ELF-1 (cell line): ENCODE measurements around the gene CTSD.
"Not testable (repeated sequence)": the region's sequence is repeated elsewhere in the genome, so short reads cannot be mapped to it uniquely, and the experiment has no call there.

Experiments used
- DNase-seq: peaks from one replicate; pipeline ENCODE4 v3.0.0-alpha.2; 2016; ENCODE audit warnings: low read depth, low spot score

CTSD gene

DNA sequence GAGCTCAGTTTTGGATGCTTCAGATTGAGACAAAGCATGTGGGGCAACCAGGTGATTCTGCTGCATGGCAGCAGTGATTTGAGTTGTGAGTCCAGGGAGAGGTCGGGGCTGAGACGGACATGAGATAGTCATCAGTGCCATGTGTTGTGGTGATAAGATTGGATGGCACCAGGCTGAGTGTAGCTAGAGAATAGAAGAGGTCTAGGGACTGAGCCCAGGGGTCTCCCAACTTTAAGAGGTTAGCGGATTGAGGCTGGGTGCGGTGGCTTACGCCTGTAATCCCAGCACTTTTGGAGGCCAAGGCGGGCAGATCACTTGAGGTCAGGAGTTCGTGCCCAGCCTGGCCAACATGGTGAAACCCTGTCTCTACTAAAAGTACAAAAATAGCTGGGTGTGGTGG, 6.3 kb upstream of the CTSD start:
- no peak for DNase-seq

DNA sequence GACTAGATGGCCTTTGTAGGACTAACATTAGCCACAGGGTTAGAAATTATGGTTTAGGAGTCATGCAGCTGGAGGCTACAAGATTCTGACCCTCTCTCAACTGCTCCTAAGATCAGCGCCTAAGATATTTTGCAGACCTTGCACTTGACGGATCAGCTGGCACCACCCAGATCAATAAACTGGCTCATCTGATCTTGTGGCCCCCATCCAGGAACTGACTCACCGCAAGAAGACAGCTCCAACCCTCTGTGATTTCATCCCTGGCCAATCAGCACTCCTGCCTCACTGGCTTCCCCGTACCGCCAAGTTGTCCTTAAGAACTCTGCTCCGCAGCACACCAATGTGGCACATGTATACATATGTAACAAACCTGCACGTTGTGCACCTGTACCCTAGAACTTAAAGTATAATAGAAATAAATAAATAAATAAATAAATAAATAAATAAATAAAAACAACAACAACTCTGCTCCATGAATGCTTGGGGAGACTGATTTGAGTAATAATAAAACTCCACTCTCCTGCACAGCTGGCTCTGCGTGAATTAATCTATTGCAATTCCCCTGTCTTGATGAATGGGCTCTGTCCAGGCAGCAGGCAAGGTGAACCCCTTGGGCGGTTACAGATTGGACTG, 5.7 kb upstream of the CTSD start:
- DNase-seq, result not testable (repeated sequence)

DNA sequence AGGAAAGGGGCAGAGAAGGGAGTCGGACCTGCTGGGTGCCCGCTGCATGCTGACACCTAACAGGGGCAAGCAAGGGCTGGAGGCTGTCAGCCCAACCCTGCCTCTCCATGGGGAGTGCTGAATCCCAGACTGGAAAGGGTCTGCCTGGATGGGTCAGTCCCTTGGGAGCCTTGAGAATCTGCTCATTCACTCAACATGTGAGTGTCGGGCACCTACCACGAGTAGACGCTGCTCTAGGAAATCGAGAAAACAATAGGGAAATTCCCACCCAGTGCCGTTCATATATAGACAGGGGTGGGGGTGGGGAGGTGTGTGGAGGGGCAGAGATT, 4.4 kb upstream of the CTSD start:
- no peak for DNase-seq

DNA sequence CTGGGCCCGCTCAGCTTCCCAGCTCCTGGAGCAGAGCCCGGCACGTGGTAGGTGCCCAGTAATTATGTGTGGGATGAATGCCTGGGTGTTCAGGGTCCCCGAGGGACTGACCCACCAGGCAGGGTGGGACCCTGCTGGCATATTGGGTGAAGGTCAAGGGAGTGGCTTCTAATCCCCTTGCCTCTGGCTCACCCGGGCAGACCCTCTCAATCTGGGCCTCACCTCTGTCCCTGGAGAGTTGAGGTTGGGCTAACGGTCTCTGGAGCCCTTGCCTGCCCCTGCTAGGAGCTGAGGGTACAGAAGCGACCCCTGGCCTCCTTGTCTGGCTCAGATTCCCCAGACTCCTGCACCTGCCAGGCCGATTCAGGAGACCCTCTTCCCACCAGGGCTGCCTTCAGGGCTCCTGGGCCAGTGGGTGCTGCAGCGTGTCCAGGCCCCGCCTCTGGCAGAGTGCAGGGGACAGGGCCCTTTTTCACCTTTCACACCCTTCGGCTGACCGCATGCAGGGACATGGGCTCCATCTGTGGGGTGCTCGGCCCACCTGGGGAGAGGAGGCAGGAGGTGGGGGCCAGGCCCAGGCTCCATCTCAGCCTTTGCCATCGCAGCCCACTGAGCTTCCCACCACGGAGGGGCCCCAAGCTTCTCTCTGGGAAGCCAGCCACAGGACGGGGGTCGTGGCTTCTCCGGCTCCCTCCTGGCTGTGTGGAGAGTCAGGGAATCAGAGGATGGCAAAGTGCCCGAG, 3.8 kb upstream of the CTSD start:
- DNase-seq, result no peak

DNA sequence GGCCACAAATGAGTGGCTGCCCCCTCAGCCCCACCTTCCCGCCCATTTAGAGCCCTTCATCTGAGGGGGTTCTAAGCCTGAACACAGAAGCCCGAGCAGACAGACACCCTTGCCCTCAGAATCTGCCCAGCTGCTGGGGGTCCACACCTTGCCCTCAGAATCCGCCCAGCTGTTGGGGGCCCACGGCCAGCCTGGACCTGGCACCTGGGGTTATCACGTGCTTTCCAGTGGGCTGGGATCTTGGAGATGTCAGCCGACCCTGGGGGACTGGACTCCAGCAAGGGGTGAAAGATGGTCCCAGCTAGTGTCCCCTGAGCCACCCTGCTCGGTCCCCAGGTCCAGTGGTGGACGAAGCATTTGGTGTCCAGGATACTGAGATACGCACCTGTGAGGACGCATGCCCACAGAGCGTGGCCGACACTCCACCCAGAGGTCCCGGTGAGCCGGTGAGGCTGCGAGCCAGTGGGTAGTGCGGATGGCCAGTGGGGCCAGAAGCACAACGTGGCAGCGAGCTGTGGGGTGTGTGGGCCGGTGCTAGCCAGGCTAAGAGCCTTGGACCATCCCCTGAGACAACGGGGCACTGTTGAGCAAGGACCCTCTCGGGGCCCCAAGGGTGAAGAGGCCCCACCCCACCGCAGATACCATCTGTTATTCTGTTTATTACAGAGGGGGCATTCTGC, 3.1 kb upstream of the CTSD start:
- no peak for DNase-seq

DNA sequence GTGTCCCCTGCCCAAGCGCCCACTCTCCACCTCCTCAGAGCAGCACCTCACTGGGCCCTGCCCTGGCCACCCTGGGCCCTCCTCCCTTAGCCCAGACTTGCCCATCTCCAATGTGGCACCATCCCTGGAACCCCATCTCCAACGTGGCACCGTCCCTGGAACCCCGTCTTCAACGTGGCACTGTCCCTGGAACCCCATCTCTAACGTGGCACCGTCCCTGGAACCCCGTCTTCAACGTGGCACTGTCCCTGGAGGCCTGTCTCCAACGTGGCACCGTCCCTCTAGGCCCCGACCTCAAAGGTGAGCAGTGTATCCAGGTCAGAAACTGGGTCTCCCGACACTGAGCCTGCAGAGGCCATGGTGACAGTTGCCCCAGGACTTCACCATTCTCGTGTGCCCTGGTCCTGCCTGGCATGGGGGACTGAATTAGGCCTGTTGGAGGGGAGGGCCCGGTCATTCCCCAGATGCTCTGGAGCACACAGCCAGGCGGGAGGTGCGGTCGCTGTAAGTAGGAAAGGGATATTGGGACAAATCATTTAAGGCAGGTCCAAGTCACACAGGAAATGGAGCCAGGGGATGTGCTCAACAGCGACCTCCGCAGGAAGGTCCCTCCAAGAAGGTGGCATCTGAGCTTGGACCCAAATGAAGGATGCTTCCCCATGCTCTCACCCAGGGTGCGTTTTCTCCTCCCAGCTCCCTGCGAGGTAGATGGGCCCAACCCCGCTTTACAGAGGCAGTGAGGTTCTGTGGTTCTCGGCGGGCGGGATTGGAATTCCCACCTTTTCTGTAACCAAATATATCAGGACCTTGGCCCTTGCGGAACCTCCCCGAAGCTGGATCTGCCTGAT, 2.4 kb upstream of the CTSD start:
- DNase-seq, result peak; percentile 38

DNA sequence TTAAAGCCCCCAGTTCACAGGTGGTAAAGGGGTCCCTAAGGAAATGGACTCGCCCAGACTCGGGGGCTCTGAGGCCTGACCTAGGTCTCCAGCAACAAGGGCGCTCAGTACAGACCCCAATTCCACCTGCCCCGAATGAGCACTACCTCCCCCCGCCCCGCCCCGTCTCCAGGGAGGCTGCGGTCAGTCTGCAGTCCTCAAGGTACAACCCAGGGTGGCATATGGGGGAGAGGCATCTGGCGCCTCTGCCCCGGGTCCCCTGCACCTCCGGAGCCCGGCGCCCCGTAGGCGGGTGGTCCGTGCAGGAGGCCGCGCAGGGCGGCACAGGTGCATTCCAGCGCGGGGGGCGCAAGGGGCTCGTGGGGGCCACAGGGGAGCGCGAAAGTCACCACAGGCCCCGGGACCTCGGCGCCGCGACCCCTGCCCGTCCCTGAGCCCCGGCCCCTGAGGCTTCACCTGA, 361 bp downstream of the CTSD start:
- no peak for DNase-seq

DNA sequence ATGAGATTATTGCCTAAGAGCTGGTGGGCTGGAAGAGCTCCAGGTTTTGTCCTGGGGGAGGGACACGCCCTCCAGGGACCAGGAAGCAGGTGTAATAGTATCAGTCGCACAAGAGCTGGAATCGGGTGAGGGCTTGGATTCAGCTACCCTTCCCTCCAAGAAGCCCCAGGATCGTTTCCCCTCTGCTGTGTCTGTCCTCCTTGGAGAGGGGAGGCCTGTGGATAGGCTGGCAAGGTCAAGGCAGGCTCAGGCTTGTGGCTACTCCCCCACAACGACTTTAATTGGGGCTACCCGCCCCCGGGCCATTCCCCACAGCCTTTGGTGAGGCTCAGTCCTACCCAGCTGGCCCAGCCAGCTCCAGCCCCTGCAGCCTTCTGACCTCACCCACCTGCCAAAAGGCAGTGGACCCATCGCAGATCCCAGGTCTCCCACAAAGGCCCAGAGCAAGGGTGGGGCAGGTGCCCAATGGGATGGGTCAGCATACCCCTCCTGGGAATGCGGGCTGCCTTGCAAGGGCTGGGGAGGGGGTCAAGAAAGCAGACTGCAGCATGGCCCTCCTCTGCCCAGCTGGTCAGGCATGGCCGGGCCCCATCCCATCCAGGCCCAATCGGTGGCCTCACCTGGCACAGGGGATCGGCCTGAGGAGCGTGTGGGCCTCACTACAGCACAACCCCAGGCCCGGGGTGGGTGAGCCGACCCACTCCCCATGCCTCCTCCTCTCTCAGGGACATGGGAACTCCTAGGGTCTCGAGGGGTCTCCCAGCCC, 1.0 kb downstream of the CTSD start:
- DNase-seq, result no peak

DNA sequence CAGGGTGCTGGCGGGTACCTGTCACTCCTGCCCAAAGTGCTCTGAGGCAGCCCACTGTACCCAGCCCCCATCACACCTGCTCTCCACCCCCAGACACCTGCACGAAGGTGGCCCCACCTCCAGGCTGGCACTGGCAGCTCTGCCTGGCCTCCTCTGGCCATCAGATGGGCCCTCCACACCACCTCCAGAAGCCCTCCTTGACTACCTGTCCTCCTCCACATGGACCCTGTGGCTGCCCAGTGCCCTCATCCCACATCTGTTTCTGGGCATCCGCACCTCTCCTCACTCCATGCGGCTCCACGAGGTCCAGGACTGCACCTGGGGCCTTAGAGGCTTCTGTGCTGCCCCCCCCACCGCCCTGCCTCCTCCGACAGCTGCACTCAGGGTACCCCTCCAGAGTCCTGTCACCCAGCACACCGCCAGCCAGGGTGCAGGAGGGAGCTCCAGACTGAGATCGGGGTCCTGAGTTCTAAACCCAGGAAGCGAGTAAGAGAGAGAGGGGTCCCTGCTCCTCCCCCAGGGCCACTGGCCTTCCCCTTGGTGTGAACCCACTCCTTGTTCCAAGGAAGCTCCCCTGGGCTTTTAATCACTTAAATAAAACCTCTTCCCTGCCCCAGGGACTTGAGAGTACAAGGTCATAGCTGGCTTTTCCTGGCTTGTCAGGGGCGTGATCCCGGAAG, 1.7 kb downstream of the CTSD start:
- no peak for DNase-seq

DNA sequence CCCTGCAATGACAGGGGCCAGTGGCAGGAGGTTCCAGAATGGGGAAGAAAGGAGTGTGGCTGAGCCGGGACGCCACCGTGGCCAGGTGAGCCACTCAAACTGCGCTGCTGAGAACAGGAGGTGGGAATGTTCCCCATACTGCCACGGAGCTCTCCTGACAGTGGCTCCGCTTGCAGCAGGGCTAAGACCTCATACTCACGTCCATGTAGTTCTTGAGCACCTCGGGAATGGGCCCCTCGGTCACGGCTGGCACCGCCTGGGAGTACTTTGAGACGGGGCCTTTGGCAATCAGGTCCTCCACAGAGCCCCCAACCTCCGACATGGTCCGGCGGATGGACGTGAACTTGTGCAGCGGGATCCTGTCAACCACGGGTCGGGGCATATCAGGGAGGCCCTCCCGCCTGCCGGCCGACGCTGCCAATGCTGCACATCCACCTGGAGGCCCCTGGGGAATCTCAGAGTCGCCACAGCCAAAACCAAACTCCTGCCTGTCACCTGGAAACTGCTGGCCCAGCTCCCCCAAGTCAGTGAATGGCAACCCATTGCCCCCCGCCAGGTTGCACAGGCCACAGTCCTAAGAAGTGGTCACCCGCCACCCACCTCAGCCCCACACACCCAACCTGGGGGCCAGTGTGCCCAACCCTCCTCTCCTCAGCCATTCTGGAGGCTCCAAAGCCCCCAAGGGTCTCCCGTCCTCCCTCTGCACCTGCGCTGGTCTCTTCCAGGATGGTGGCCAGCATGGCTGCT, 2.4 kb downstream of the CTSD start:
- no peak for DNase-seq

DNA sequence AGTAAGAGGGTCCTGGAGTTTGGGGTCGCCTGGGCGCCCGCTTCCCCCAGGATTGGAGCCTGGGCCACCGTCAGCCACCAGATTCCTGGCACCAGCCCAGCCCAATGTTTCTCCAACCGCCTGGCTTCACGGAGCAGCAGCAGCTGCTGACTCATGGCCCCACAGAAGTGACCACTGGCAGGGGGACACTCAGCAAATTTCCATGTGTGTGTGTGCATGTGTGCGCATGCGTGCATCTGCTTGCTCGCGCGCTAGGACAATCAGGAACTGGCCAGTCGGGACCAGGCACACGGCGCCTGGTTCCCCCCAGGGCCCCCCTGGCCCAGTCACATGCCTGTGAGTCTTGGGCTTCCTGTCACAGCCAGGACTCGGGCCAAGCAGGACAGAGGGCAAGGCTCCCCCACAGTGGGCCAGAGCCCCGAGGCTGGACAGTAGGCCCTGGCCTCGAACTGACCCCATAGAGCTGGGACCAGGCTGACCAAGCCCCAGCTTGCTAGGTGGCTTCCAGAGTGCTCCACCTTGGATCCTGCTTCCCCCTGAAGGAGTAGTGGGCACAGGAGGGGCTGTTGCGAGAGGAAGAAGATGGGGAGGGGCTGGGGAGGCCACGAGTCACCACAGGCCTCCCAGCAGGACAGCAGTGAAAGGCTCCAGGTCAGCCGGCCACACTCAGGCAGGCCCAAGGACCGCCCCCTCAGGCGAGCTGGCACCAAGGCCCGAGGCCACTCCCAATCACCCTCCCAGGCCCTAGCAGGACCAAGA, 3.2 kb downstream of the CTSD start:
- DNase-seq, result no peak

DNA sequence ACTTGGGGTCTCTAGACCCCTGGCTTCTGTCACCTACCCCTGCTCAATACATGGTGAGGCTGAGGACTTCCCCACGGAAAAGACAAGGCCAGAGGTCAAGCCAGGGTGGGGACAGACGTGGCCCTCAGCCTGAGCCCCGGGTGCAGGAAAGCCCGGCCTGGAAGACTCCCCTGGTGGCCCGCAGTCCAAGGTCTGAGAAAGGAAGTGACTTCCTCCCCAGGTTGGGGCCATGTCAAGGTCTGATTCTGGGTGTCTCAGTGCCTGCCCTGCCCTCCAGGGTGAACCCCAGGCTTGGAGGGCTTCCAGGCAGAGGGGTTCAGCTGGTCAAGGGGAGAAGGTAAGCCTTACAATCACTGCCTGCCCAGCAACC, 3.9 kb downstream of the CTSD start:
- DNase-seq, result no peak

DNA sequence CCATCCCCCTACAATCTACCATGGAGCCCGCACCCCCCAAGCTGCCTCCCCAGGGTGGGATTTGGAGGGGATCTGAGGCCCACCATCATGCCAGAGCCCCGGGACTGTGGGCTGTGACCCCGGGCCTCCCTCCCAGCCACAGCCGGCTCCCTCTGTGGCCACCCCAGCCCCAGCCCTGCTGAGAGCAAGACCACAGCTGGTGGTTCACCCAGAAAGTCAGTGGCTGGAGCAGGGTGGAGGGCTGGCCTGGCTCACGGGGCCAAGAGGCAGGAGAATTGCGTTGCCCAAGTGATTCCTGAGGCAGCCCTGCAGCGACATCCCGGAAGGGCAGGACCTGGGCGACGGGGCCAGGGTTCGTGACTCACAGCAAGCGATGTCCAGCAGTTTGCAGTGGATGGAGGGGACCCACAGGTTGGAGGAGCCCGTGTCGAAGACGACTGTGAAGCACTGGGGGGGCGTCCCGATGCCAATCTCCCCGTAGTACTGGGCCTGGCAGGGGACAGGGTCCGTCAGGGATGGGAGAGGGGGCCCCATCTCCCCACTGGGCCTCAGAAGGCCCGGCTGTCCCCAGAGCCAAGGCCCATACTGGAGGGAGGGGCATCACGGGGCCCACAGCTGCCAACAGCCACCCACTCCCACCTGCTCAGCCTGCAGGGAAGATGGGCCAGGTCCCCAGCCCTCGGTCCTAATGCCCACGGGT, 4.4 kb downstream of the CTSD start:
- DNase-seq, result no peak

DNA sequence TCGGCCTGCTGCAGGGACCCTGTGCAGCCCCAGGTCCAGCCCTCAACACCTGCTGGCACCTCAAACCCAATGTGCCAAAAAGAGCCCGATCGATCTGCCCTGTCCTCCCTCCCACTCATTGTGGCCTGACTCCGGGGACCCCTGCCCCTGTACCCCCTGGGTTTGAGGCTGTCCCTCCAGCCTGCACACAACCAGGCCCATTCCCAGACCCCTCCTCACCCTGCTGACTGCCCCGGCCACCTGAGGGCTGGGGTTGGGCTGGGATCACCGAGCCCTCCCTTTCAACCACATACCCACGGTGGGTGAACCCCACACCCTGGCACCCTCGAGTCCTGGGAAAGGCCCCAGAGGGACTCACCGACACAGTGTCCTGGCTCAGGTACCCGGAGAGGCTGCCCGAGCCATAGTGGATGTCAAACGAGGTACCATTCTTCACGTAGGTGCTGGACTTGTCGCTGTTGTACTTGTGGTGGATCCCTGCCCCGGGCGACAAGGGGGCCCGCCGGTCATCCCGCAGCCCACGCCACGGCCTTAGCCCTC, 5.0 kb downstream of the CTSD start:
- no peak for DNase-seq

DNA sequence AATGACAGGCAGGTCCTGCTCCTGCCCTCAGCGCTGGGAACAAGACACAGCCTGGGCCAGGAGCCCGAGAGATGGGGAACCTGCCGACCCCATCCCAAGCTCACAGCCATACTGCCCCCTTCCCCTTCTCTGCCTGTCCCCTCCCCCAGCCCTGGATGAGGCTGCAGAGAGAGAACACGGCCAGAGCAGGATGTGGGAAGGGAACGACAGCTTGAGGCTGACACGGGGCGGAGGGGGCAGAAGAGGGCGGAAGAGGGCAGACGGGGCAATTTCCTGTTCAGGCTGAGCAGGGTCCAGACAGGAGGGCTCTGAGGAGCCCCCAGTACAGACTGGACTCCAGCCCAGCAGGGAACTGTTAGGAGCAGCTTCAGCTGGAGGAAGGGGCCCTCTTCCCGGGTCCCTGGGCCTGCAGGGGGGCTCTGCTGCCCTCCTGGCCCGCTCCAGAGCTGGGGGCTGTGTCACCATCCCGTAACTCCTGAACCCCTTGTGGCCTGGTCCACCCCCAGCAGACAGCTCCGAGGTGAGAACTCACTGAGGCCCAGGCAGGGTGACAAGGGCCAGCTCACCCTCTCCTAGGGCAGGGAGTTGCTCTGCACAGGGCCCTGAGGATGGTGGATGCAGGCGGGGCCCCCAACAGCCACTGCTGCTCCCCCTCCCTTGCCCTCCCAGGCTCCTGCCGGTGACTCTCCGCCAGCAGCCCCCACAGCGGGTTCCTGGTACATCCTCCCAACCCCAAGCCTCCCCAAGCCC, 5.7 kb downstream of the CTSD start:
- no peak for DNase-seq

DNA sequence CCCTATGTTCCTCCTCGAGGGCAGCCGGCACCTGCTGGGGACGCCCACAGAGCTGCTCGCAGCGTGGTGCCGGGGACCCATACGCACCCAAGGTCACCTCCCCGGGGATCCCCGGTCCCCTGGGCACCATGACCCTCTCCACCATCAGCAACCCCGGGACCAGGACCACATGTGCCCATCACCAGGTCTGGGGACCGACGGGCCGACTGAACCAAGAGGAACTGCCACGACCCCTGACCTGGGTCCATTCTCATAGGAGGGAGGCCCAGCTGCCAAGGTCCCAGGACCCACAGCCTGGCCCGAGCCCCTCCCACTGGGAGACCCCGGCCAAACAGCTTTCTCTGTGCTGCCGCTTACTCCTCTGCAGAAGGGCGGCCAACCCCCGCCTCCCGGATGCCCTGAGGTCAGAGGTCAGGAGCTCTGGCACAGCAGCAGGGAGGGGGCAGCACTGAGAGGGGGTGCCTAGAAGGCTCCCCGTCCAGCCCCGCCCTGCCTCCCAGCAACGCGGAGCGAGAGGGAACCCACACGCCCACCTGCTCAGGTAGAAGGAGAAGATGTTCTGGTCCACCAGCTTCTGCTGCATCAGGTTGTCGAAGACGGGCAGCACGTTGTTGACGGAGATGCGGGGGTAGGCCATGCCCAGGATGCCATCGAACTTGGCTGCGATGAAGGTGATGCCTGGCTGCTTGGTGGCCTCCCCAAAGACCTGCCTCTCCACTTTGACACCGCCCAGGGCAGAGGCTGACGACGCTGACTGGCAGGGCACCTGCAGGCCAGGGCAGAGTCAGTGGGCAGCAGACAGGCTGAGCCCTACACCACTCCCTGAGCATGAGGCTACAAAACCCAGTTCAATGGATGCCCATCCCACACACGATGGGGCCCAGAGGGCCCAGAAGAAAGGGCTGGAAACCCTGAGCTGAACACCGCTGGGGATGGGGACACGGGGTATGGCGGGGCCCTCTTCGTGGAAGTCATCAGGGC, 6.6 kb downstream of the CTSD start:
- no peak for DNase-seq
